B cell (primary cell): ENCODE results near the gene TMEM130. TPM values are rescaled to one million over a fixed set of nuclear protein-coding genes. Genes with fewer than 3 reads are reported as not detected.

Experiments used
- ATAC-seq: fragments of 200-7000 bp; cut with Tn5 transposase; one replicate; pipeline ENCODE4 v1.10.0; 2021; ENCODE audit warnings: low read depth, mild to moderate bottlenecking, moderate number of reproducible peaks, moderate library complexity
- CTCF ChIA-PET: fragments of 350-600 bp; sonication (Branson Sonifier 250); formaldehyde crosslinking; loops from one replicate; lab custom pipeline; 2021; ENCODE audit warnings: antibody characterized with exemption, inconsistent platforms; lab: Charles Lee
- POLR2A ChIA-PET: fragments of 350-600 bp; sonication (Branson Sonifier 250); formaldehyde crosslinking; loops from one replicate; lab custom pipeline; 2021; ENCODE audit warnings: antibody characterized with exemption; lab: Charles Lee
- DNase-seq: peaks from one replicate; pipeline ENCODE4 v3.0.0; 2013
- H2AFZ ChIP-seq: 2 replicates; pipeline ENCODE4 v1.6.1; 2012; ENCODE audit warnings: mild to moderate bottlenecking, low read depth, low read length; ENCODE audit not compliant: insufficient read depth, poor library complexity, severe bottlenecking
- H3K27ac ChIP-seq, 2 donors: 1 replicate in 1 of 2; 2 replicates in 1 of 2; pipeline ENCODE4 v1.5.1; 2012 to 2013; ENCODE audit warnings: low read length in 2 of 2, mild to moderate bottlenecking in 2 of 2, moderate library complexity in 1 of 2
- H3K27me3 ChIP-seq, 4 experiments: fragments of 200-600 bp in 1 of 4; sonication (generic) in 1 of 4; replicated peaks in 1 of 4; 1 replicate in 2 of 4; 2 replicates in 2 of 4; pipeline versions ENCODE4 v1.6.1 to v1.7.0; 2013 to 2016; ENCODE audit warnings: low read length in 3 of 4, mild to moderate bottlenecking in 2 of 4, mixed read lengths in 1 of 4, moderate library complexity in 1 of 4; ENCODE audit not compliant: insufficient read depth in 4 of 4, control insufficient read depth in 3 of 4; ENCODE audit errors: control extremely low read depth in 1 of 4
- H3K36me3 ChIP-seq, 2 experiments: replicated peaks in 1 of 2; 1 replicate in 1 of 2; 2 replicates in 1 of 2; pipeline versions ENCODE4 v1.6.1 to v1.7.1; 2013; ENCODE audit warnings: low read length in 1 of 2; ENCODE audit not compliant: insufficient read depth in 2 of 2, control insufficient read depth in 1 of 2; ENCODE audit errors: control extremely low read depth in 1 of 2, extremely low read depth in 1 of 2
- H3K4me1 ChIP-seq, 2 donors: fragments of 200-600 bp in 1 of 2; sonication (generic) in 1 of 2; 1 replicate in 1 of 2; 2 replicates in 1 of 2; pipeline versions ENCODE4 v1.5.1 to v1.6.1; 2013 to 2017; ENCODE audit warnings: low read length in 2 of 2; ENCODE audit not compliant: control insufficient read depth in 2 of 2, insufficient read depth in 2 of 2
- H3K4me2 ChIP-seq: replicated peaks from 2 replicates; pipeline ENCODE3; 2012; ENCODE audit warnings: mild to moderate bottlenecking, low read depth, low read length; ENCODE audit not compliant: poor library complexity, severe bottlenecking
- H3K4me3 ChIP-seq, 5 experiments: fragments of 200-600 bp in 1 of 5; sonication (generic) in 1 of 5; 1 replicate in 3 of 5; 2 replicates in 2 of 5; pipeline versions ENCODE4 v1.5.1 to v1.7.0; 2011 to 2016; ENCODE audit warnings: low read length in 4 of 5, mild to moderate bottlenecking in 4 of 5, low read depth in 2 of 5, control low read depth in 1 of 5, moderate library complexity in 1 of 5; ENCODE audit not compliant: insufficient read depth in 1 of 5; ENCODE audit errors: control extremely low read depth in 1 of 5, extremely low read depth in 1 of 5
- H3K79me2 ChIP-seq: fragments of 200-600 bp; sonication (generic); one replicate; pipeline ENCODE4 v1.6.0; 2016; ENCODE audit warnings: low read length; ENCODE audit not compliant: control insufficient read depth, insufficient read depth
- H3K9ac ChIP-seq: fragments of 200-600 bp; sonication (generic); 2 replicates; pipeline ENCODE4 v1.6.1; 2017; ENCODE audit warnings: mild to moderate bottlenecking, low read length, moderate library complexity
- H3K9me3 ChIP-seq, 3 donors: one replicate each; pipeline versions ENCODE4 v1.6.1 to v1.7.1; 2013; ENCODE audit warnings: low read length in 2 of 3; ENCODE audit not compliant: control insufficient read depth in 2 of 3, insufficient read depth in 1 of 3; ENCODE audit errors: control extremely low read depth in 1 of 3
- H4K20me1 ChIP-seq: 2 replicates; pipeline ENCODE4 v1.6.0; 2012; ENCODE audit warnings: mild to moderate bottlenecking, low read length; ENCODE audit not compliant: insufficient read depth, control insufficient read depth, poor library complexity, severe bottlenecking
- H3K27ac Mint-ChIP-seq: one replicate; pipeline ENCODE4 v1.8.0; 2021; ENCODE audit warnings: mixed read lengths
- H3K27me3 Mint-ChIP-seq: one replicate; pipeline ENCODE4 v1.8.0; 2021; ENCODE audit warnings: mixed read lengths
- H3K4me1 Mint-ChIP-seq: one replicate; pipeline ENCODE4 v1.8.0; 2021; ENCODE audit warnings: mixed read lengths
- H3K4me3 Mint-ChIP-seq: one replicate; pipeline ENCODE4 v1.8.0; 2021; ENCODE audit warnings: mixed read lengths
- H3K9me3 Mint-ChIP-seq: one replicate; pipeline ENCODE4 v1.8.0; 2022; ENCODE audit warnings: mixed read lengths; ENCODE audit not compliant: insufficient read depth
- EZH2 ChIP-seq: IDR thresholded peaks from 2 replicates; pipeline ENCODE4 v1.6.1; 2012; ENCODE audit warnings: borderline replicate concordance, low read depth, mild to moderate bottlenecking, moderate library complexity, low read length; ENCODE audit not compliant: insufficient read depth, poor library complexity, severe bottlenecking
- WGBS: methylation state at CpG from one replicate; pipeline ENCODE4 v1.1.5; 2013; ENCODE audit warnings: missing lambda C conversion rate; ENCODE audit not compliant: insufficient coverage; 5-methylcytosine and 5-hydroxymethylcytosine counted together
- intact Hi-C: fragments of 100-400 bp; cut with micrococcal nuclease; formaldehyde crosslinking; loops from one replicate; pipeline ENCODE4 v1.10.0; 2022
- polyA plus RNA-seq: library from polyadenylated mRNA; depleted of rRNA; stranded (reverse); fragments of >200 nt; gene quantifications from 2 replicates; pipeline ENCODE4 v1.2.3, GENCODE V29; 2012
- total RNA-seq, 2 donors: library from RNA; stranded (reverse); fragments of 120-200 nt in 1 of 2; gene quantifications; 1 replicate in 1 of 2; 2 replicates in 1 of 2; pipeline versions ENCODE4 v1.2.3 to v1.2.4, GENCODE V29; 2013 to 2022
- TF ChIP-seq, protein P1 (sequence below): fragments of 200-600 bp; IDR thresholded peaks from one replicate; pipeline ENCODE4 v1.8.0; 2022; ENCODE audit warnings: antibody characterized with exemption, mild to moderate bottlenecking

Gene TMEM130
- total and polyA plus RNA-seq, 2 donors (not counting 1 experiment from before 2014, with no cell fraction given), result 0.20 TPM; not detected in 1

DNA sequence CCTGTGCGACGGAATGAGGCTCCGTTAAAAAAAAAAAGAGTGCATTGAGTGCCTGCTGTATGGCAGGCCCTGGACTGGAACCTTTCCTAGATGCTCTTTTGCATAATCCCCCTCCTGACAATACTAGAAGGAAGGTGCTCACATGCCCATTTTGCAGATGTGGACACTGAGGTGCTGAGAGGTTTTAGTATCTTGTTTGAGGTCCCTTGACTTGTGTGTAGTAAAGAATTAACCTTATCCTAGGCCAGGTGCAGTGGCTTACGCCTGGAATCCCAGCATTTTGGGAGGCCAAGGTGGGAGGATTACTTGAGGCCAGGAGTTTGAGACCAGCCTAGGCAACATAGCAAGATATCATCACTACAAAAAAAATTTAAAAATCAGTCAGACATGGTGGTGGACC is 46.6 kb downstream of the TMEM130 start:
- Mint-ChIP-seq H3K27me3 (peaks cover 17% of the 10 kb centered on the region), H3K4me1 (no peaks in the 10 kb centered on the region), H3K27ac (no peak overlapping the region), H3K9me3 (no peaks in the 10 kb centered on the region), H3K4me3 (no peak overlapping the region)
- no peak for ATAC-seq
- TF ChIP-seq EZH2, result no peak
- TF ChIP-seq, protein P1, sequence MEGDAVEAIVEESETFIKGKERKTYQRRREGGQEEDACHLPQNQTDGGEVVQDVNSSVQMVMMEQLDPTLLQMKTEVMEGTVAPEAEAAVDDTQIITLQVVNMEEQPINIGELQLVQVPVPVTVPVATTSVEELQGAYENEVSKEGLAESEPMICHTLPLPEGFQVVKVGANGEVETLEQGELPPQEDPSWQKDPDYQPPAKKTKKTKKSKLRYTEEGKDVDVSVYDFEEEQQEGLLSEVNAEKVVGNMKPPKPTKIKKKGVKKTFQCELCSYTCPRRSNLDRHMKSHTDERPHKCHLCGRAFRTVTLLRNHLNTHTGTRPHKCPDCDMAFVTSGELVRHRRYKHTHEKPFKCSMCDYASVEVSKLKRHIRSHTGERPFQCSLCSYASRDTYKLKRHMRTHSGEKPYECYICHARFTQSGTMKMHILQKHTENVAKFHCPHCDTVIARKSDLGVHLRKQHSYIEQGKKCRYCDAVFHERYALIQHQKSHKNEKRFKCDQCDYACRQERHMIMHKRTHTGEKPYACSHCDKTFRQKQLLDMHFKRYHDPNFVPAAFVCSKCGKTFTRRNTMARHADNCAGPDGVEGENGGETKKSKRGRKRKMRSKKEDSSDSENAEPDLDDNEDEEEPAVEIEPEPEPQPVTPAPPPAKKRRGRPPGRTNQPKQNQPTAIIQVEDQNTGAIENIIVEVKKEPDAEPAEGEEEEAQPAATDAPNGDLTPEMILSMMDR, result no peak
- H3K36me3 ChIP-seq, result no peaks in the 10 kb centered on the region
- intact Hi-C loops, result no loop called here
- 91% methylated on average over 4 of the region's 4 CpGs for WGBS
- H3K27ac ChIP-seq, result no peak overlapping the region
- peaks cover 0 to 2% (median 0%) of the 10 kb centered on the region in 3 donors for H3K9me3 ChIP-seq
- peaks cover 0 to 9% (median 0%) of the 10 kb centered on the region in 4 experiments for H3K27me3 ChIP-seq
- no peak overlapping the region for H3K4me2 ChIP-seq
- H3K9ac ChIP-seq, result no peak overlapping the region
- no peak for DNase-seq
- ChIA-PET POLR2A (no interaction called here), CTCF (no interaction called here)
- H4K20me1 ChIP-seq, result no peaks in the 10 kb centered on the region
- H3K4me3 ChIP-seq, result no peak overlapping the region
- H2AFZ ChIP-seq, result no peak overlapping the region
- H3K4me1 ChIP-seq, result no peaks in the 10 kb centered on the region
- H3K79me2 ChIP-seq, result no peaks in the 10 kb centered on the region

DNA sequence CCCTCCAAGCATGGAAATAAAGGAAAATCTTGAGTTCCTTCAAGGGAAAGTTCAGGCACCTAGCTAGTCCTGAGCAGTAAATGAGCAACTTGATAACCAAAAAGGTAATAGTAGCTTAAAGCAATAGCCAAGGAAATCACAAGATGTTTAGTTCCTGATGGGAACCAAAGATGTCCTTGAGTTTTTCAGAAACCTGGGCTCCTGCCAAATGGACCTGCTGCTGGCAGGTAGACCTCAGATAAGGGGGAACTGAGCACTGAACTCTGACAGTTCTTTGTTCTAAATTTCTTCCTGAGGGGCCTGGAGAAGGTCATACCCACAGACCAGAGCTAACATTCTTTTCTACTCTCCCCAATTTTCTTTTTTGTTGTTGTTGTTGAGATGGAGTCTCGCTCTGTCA is 48.5 kb downstream of the TMEM130 start:
- H3K9me3 Mint-ChIP-seq, result no peaks in the 10 kb centered on the region
- POLR2A ChIA-PET, result no interaction called here
- H3K36me3 ChIP-seq, result no peaks in the 10 kb centered on the region
- ATAC-seq (no peak), DNase-seq (no peak)
- H3K4me3 ChIP-seq, result no peak overlapping the region
- H3K79me2 ChIP-seq, result no peaks in the 10 kb centered on the region
- H3K9ac ChIP-seq, result no peak overlapping the region
- no peak overlapping the region for H3K4me3 Mint-ChIP-seq
- peaks cover 25% of the 10 kb centered on the region for H3K27me3 Mint-ChIP-seq
- CTCF ChIA-PET, result interaction anchor here (1.5 kb wide), 1 partner anchor 11 kb away, joined by 3 read pairs; no protein-coding TSS in a partner anchor
- H2AFZ ChIP-seq, result no peak overlapping the region
- intact Hi-C loops, result no loop called here
- H3K4me1 Mint-ChIP-seq, result no peaks in the 10 kb centered on the region
- no CpG with 5 or more reads among the region's 1 CpG for WGBS
- no peak overlapping the region for H3K4me2 ChIP-seq
- H3K27ac ChIP-seq, result no peak overlapping the region
- H3K4me1 ChIP-seq, result no peaks in the 10 kb centered on the region
- TF ChIP-seq, protein P1, result no peak
- no peak for TF ChIP-seq EZH2
- H3K27ac Mint-ChIP-seq, result no peak overlapping the region
- H3K9me3 ChIP-seq, result no peaks in the 10 kb centered on the region
- H4K20me1 ChIP-seq, result no peaks in the 10 kb centered on the region
- peaks cover 0 to 8% (median 0%) of the 10 kb centered on the region in 4 experiments for H3K27me3 ChIP-seq
